Colon (tissue), 2 donors: ENCODE results near the gene BCL11B.
"Not testable (repeated sequence)": the region's sequence is repeated elsewhere in the genome, so short reads cannot be mapped to it uniquely, and the experiment has no call there.

Source experiments
- FAIRE-seq: peaks from 2 replicates; lab custom pipeline; 2012; peaks lifted over from hg19 to GRCh38; lab: Jason Lieb, UNC
- donor health status: control.
- donor health status: control.

The BCL11B gene

GRCh38 chr14:99199846-99200653 is 71.9 kb downstream of the BCL11B start:
- FAIRE-seq, result no peak

GRCh38 chr14:99198746-99199502 is 73.1 kb downstream of the BCL11B start:
- no peak for FAIRE-seq

GRCh38 chr14:99196310-99196650 is 75.7 kb downstream of the BCL11B start:
- no peak for FAIRE-seq

GRCh38 chr14:99195602-99196309 is 76.2 kb downstream of the BCL11B start:
- FAIRE-seq, result no peak

- no peak for FAIRE-seq
Observed at GRCh38 chr14:99194736-99195135, 77.3 kb downstream of the BCL11B start.

GRCh38 chr14:99194136-99194535 is 77.9 kb downstream of the BCL11B start:
- FAIRE-seq, result no peak

- no peak for FAIRE-seq
Observed at GRCh38 chr14:99192830-99193229, 79.2 kb downstream of the BCL11B start.

GRCh38 chr14:99192028-99192621 is 79.9 kb downstream of the BCL11B start:
- no peak for FAIRE-seq

- no peak for FAIRE-seq
Observed at GRCh38 chr14:99191395-99192027, 80.5 kb downstream of the BCL11B start.

GRCh38 chr14:99190696-99191394 is 81.2 kb downstream of the BCL11B start:
- no peak for FAIRE-seq

GRCh38 chr14:99189201-99189801 is 82.7 kb downstream of the BCL11B start:
- FAIRE-seq, result no peak

GRCh38 chr14:99188731-99189191 is 83.2 kb downstream of the BCL11B start:
- FAIRE-seq, result no peak

- no peak for FAIRE-seq
Observed at GRCh38 chr14:99187858-99188257, 84.1 kb downstream of the BCL11B start.

GRCh38 chr14:99186956-99187690 is 84.9 kb downstream of the BCL11B start:
- FAIRE-seq, result no peak

- not testable (repeated sequence) for FAIRE-seq
Observed at GRCh38 chr14:99186336-99186735, 85.7 kb downstream of the BCL11B start.

GRCh38 chr14:99185436-99186068 is 86.4 kb downstream of the BCL11B start:
- no peak for FAIRE-seq

GRCh38 chr14:99183716-99184115 is 88.3 kb downstream of the BCL11B start:
- FAIRE-seq, result no peak

- no peak for FAIRE-seq
Observed at GRCh38 chr14:99183311-99183710, 88.7 kb downstream of the BCL11B start.

- FAIRE-seq, result no peak
Observed at GRCh38 chr14:99182548-99183250, 89.3 kb downstream of the BCL11B start.
